GM19025 (cell line): ENCODE results near the gene LSM7.

Experiments used
- ATAC-seq: cut with Tn5 transposase; IDR thresholded peaks from one replicate; pipeline ENCODE4 v1.9.1; 2021; ENCODE audit warnings: mild to moderate bottlenecking, low read depth, moderate library complexity; ENCODE audit not compliant: unreplicated experiment

LSM7 gene

GRCh38 chr19:2328401-2329148 lies at the start of gene LSM7, which contains the start of gene SPPL2B:
Gene LSM7 (minus strand): TSS chr19:2328586. CDS start chr19:2328566, 20 bp downstream.
Gene SPPL2B (plus strand): TSS chr19:2328684. CDS start chr19:2328710, 26 bp downstream.
- ATAC-seq, result peak; percentile 56

- ATAC-seq, result no peak
These were observed 48.6 kb upstream of the LSM7 start for GRCh38 chr19:2376784-2377519.

GRCh38 chr19:2375353-2376121 lies 47.2 kb upstream of the LSM7 start:
- ATAC-seq, result no peak

- no peak for ATAC-seq
These were observed 46.4 kb upstream of the LSM7 start for GRCh38 chr19:2374808-2375207.

- no peak for ATAC-seq
These were observed 43.8 kb upstream of the LSM7 start for GRCh38 chr19:2372076-2372612.

GRCh38 chr19:2371656-2372055 lies 43.3 kb upstream of the LSM7 start:
- no peak for ATAC-seq

GRCh38 chr19:2365201-2365970 lies 37.0 kb upstream of the LSM7 start:
- no peak for ATAC-seq

- no peak for ATAC-seq
These were observed 35.0 kb upstream of the LSM7 start for GRCh38 chr19:2363419-2363818.

- no peak for ATAC-seq
These were observed 34.5 kb upstream of the LSM7 start for GRCh38 chr19:2362970-2363300.

GRCh38 chr19:2362046-2362969 lies 33.9 kb upstream of the LSM7 start:
- no peak for ATAC-seq

- no peak for ATAC-seq
These were observed 33.1 kb upstream of the LSM7 start for GRCh38 chr19:2361246-2362045.

GRCh38 chr19:2360833-2361232 lies 32.4 kb upstream of the LSM7 start:
- no peak for ATAC-seq

- ATAC-seq, result no peak
These were observed 31.8 kb upstream of the LSM7 start, which contains the start of gene TMPRSS9 for GRCh38 chr19:2359992-2360685. Gene TMPRSS9 (plus strand): TSS chr19:2360265. CDS start chr19:2389786, 29,521 bp downstream.

GRCh38 chr19:2358548-2359173 lies 30.3 kb upstream of the LSM7 start:
- no peak for ATAC-seq

GRCh38 chr19:2357279-2358206 lies 29.2 kb upstream of the LSM7 start:
- no peak for ATAC-seq

- ATAC-seq, result no peak
These were observed 27.8 kb upstream of the LSM7 start for GRCh38 chr19:2356036-2356646.
